HCT116 (cell line): ENCODE measurements around the gene POM121C.
"Not testable (repeated sequence)": the region's sequence is repeated elsewhere in the genome, so short reads cannot be mapped to it uniquely, and the experiment has no call there.

Experiments
- CBX3 ChIP-seq: IDR thresholded peaks from 2 replicates; pipeline ENCODE4 v1.6.1; 2012; ENCODE audit warnings: low read depth
- CEBPB ChIP-seq: IDR thresholded peaks from 2 replicates; pipeline ENCODE4 v1.6.1; 2012; ENCODE audit warnings: low read depth
- CTCF ChIP-seq, 3 experiments: fragments of 200-600 bp in 1 of 3; sonication (generic) in 1 of 3; IDR thresholded peaks in 2 of 3; conservative IDR thresholded peaks in 1 of 3; 2 replicates each; pipeline ENCODE4 v1.5.1; 2012 to 2017; ENCODE audit warnings: low read depth in 2 of 3, low read length in 2 of 3, antibody characterized with exemption in 1 of 3, borderline replicate concordance in 1 of 3, control low read depth in 1 of 3, mild to moderate bottlenecking in 1 of 3, mixed read lengths in 1 of 3, mixed run types in 1 of 3, moderate library complexity in 1 of 3; ENCODE audit not compliant: insufficient read depth in 1 of 3
- POLR2A ChIP-seq: IDR thresholded peaks from 2 replicates; pipeline ENCODE4 v1.7.0; 2011; ENCODE audit warnings: borderline replicate concordance; ENCODE audit not compliant: insufficient read depth, insufficient read length; ENCODE audit errors: extremely low read depth
- RAD21 ChIP-seq: IDR thresholded peaks from 2 replicates; pipeline ENCODE4 v1.6.1; 2012; ENCODE audit warnings: low read depth, mild to moderate bottlenecking
- SRF ChIP-seq: IDR thresholded peaks from 2 replicates; pipeline ENCODE4 v1.6.1; 2012; ENCODE audit warnings: low read depth
- ZFX ChIP-seq: fragments of 450-650 bp; IDR thresholded peaks from 2 replicates; pipeline ENCODE4 v1.6.1; 2017

- not testable (repeated sequence) for TF ChIP-seq CEBPB; CTCF (IDR thresholded peaks at IDR 0.05 in 2 of 3, conservative IDR thresholded peaks at IDR 0.05 in 1 of 3; ENCODE audit: borderline replicate concordance in 1 of 3, insufficient read depth in 1 of 3, low read depth in 2 of 3, low read length in 2 of 3); SRF; POLR2A; ZFX; CBX3; RAD21
These were observed 8.6 kb downstream of the POM121C start for GRCh38 chr7:75477457-75477856.
